Measurements from ENCODE around the gene INTS3.

INTS3 gene

GRCh38 chr1:153774780-153775457 lies 47.1 kb downstream of the INTS3 start, which contains the start of gene SLC27A3 (continued):
- TF ChIP-seq KLF17 (tag by site-specific recombination; IDR thresholded peaks at IDR 0.05) (peak; percentile 86; the same call in 1 of the 2 replicates), GLIS2 (tag by site-specific recombination; IDR thresholded peaks at IDR 0.05) (peak; percentile 93), PATZ1 (tag by site-specific recombination; IDR thresholded peaks at IDR 0.05) (peak; percentile 97), YY1 (tag by site-specific recombination; IDR thresholded peaks at IDR 0.05) (no peak), KLF8 (tag by site-specific recombination; IDR thresholded peaks at IDR 0.05) (peak; percentile 93), HOXA7 (CRISPR knock-in tag; IDR thresholded peaks at IDR 0.05; ENCODE audit: borderline replicate concordance) (no peak), ZBTB17 (tag by site-specific recombination; IDR thresholded peaks at IDR 0.05) (peak; percentile 76), GLI2 (tag by site-specific recombination; IDR thresholded peaks at IDR 0.05; ENCODE audit: borderline replicate concordance, low read depth) (no peak), SP3 (tag by site-specific recombination; IDR thresholded peaks at IDR 0.05) (peak; percentile 82), SP2 (tag by site-specific recombination; IDR thresholded peaks at IDR 0.05) (peak; percentile 84), ZNF366 (tag by site-specific recombination; conservative IDR thresholded peaks at IDR 0.05) (peak; percentile 55), KLF16 (tag by site-specific recombination; IDR thresholded peaks at IDR 0.05) (peak; percentile 63; the same call in 1 of the 2 replicates), ZNF777 (tag by site-specific recombination; IDR thresholded peaks at IDR 0.05; ENCODE audit: borderline replicate concordance) (no peak), ZNF571 (tag by site-specific recombination; IDR thresholded peaks at IDR 0.05) (no peak), ZNF701 (tag by site-specific recombination; IDR thresholded peaks at IDR 0.05) (no peak), ZBTB8A (tag by site-specific recombination; IDR thresholded peaks at IDR 0.05) (peak; percentile 38; the same call in 1 of the 2 replicates), ZNF660 (tag by site-specific recombination; IDR thresholded peaks at IDR 0.05) (no peak), REST (tag by site-specific recombination; IDR thresholded peaks at IDR 0.05) (no peak), CTCF (tag by site-specific recombination; IDR thresholded peaks at IDR 0.05) (no peak), ZSCAN16 (tag by site-specific recombination; IDR thresholded peaks at IDR 0.05) (no peak), ZNF558 (tag by site-specific recombination; IDR thresholded peaks at IDR 0.05) (no peak), KLF9 (tag by site-specific recombination; IDR thresholded peaks at IDR 0.05; ENCODE audit: low read depth) (peak; percentile 80), ZBTB11 (tag by site-specific recombination; conservative IDR thresholded peaks at IDR 0.05; ENCODE audit: low read depth) (no peak), WT1 (tag by site-specific recombination; IDR thresholded peaks at IDR 0.05) (peak; percentile 83), ZBTB20 (tag by site-specific recombination; IDR thresholded peaks at IDR 0.05) (peak; percentile 92), EGR2 (tag by site-specific recombination; IDR thresholded peaks at IDR 0.05; ENCODE audit: low read depth) (peak; percentile 85), ZNF639 (tag by site-specific recombination; IDR thresholded peaks at IDR 0.05) (peak; percentile 47; the same call in 1 of the 2 replicates), GLIS1 (tag by site-specific recombination; IDR thresholded peaks at IDR 0.05) (peak; percentile 91)
